Upper lobe of right lung (tissue), 1 donor: ENCODE data around the gene ANKS1B. TPM values are rescaled to one million over a fixed set of nuclear protein-coding genes. Genes with fewer than 3 reads are reported as not detected.

Experiments
- ATAC-seq: fragments of 200-7000 bp; cut with Tn5 transposase; one replicate; pipeline ENCODE4 v1.9.1; 2020; ENCODE audit warnings: mild to moderate bottlenecking, moderate library complexity
- DNase-seq: peaks from one replicate; pipeline ENCODE4 v3.0.0-alpha.2; 2020
- H3K27ac ChIP-seq: fragments of 200-600 bp; one replicate; pipeline ENCODE4 v1.8.0; 2022
- H3K27me3 ChIP-seq: fragments of 200-600 bp; one replicate; pipeline ENCODE4 v1.8.0; 2022; ENCODE audit warnings: mild to moderate bottlenecking
- H3K36me3 ChIP-seq: fragments of 200-600 bp; one replicate; pipeline ENCODE4 v1.8.0; 2022
- H3K4me1 ChIP-seq: fragments of 200-600 bp; one replicate; pipeline ENCODE4 v1.8.0; 2022
- H3K4me3 ChIP-seq: fragments of 200-600 bp; one replicate; pipeline ENCODE4 v1.8.0; 2022; ENCODE audit warnings: mild to moderate bottlenecking
- H3K9me3 ChIP-seq: fragments of 200-600 bp; one replicate; pipeline ENCODE4 v1.8.0; 2022
- CTCF ChIP-seq: fragments of 200-600 bp; IDR thresholded peaks from one replicate; pipeline ENCODE4 v1.8.0; 2022; ENCODE audit warnings: antibody characterized with exemption
- intact Hi-C: fragments of 100-400 bp; cut with DNase I; formaldehyde crosslinking; loops from one replicate; pipeline ENCODE4 v1.11.0; 2022
- total RNA-seq: library from RNA; stranded (reverse); fragmentation: NEBNext Ultra II Directional; extraction: Animal tissue kit (Norgen Biotek cat#: 25700); gene quantifications from one replicate; pipeline ENCODE4 v1.2.1, GENCODE V29; 2021
- donor health status: DM: no; HTN: yes; CAD: no; lungs with severe emphysema.

ANKS1B gene
- total RNA-seq, 1 donor from 2014 or later = 5.3 TPM

- Histone ChIP-seq H3K27me3 (no peaks in the 10 kb centered on the region), H3K36me3 (no peaks in the 10 kb centered on the region), H3K27ac (no peak overlapping the region), H3K4me3 (no peak overlapping the region), H3K9me3 (no peaks in the 10 kb centered on the region), H3K4me1 (no peaks in the 10 kb centered on the region)
- intact Hi-C loops = no loop called here
- TF ChIP-seq CTCF = no peak
- DNase-seq (no peak), ATAC-seq (no peak)
Observed at GRCh38 chr12:99389751-99390150, 595.0 kb downstream of the ANKS1B start.

DNA sequence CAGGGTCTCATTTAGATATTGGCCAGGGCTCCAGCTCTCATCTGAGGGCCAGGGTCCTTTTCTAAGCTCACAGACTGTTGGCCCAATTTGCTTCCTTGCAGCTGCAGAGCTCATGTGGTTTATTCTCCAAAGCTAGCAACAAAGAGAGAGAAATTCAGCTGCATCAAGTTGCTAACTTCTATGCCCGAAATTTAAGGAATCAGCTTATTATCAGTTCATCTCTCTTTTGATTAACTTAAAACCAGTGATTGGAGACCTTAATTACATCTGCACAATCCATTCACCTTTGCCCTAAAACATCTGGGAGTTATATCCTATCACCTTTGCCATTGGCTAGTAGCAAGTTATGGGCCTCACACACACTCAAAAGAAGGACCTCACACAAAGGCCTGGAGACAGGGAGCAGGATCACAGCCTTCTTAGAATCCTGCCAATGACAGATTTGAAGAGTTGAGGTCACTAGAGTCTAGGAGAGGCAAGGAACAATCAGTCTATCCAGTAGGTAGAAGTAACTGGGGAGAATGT, 596.0 kb downstream of the ANKS1B start:
- no peak for DNase-seq
- Histone ChIP-seq H3K4me3 (no peak overlapping the region), H3K27ac (no peak overlapping the region), H3K4me1 (no peaks in the 10 kb centered on the region), H3K9me3 (no peaks in the 10 kb centered on the region), H3K27me3 (no peaks in the 10 kb centered on the region), H3K36me3 (no peaks in the 10 kb centered on the region)
- intact Hi-C loops = no loop called here
- TF ChIP-seq CTCF = no peak
- ATAC-seq = no peak

DNA sequence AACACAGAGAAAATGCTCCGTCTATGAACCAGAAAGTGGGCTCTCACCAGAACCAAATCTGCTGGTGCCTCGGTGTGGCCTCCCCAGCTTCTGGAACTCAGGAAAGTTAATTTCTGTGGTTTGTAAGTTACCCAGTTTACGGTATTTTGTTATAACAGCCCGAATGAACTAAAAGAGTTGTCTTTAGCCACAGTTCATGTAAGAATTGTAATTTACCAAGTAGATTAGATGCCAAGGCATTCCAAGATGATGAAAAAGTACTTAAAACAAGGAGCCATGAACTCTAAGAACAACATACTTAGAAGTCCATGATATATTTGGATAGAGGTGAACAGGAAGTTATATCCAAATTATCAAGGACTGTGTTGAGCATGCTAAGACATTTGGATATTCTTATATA, 597.1 kb downstream of the ANKS1B start:
- H3K36me3 ChIP-seq = no peaks in the 10 kb centered on the region
- H3K27me3 ChIP-seq = no peaks in the 10 kb centered on the region
- H3K4me1 ChIP-seq = no peaks in the 10 kb centered on the region
- H3K27ac ChIP-seq = no peak overlapping the region
- intact Hi-C loops = no loop called here
- TF ChIP-seq CTCF = no peak
- DNase-seq (no peak), ATAC-seq (no peak)
- H3K4me3 ChIP-seq = no peak overlapping the region
- H3K9me3 ChIP-seq = no peaks in the 10 kb centered on the region

GRCh38 chr12:99386907-99387306, 597.8 kb downstream of the ANKS1B start:
- Histone ChIP-seq H3K4me1 (no peaks in the 10 kb centered on the region), H3K27ac (no peak overlapping the region), H3K9me3 (no peaks in the 10 kb centered on the region), H3K27me3 (no peaks in the 10 kb centered on the region), H3K4me3 (no peak overlapping the region), H3K36me3 (no peaks in the 10 kb centered on the region)
- intact Hi-C loops = no loop called here
- no peak for TF ChIP-seq CTCF
- DNase-seq = no peak
- ATAC-seq = no peak

- no peak for TF ChIP-seq CTCF
- H3K36me3 ChIP-seq = no peaks in the 10 kb centered on the region
- no peaks in the 10 kb centered on the region for H3K4me1 ChIP-seq
- intact Hi-C loops = no loop called here
- ATAC-seq (no peak), DNase-seq (no peak)
- H3K27me3 ChIP-seq = no peaks in the 10 kb centered on the region
- no peaks in the 10 kb centered on the region for H3K9me3 ChIP-seq
- no peak overlapping the region for H3K4me3 ChIP-seq
- H3K27ac ChIP-seq = no peak overlapping the region
Observed at GRCh38 chr12:99383258-99383657, 601.5 kb downstream of the ANKS1B start.

DNA sequence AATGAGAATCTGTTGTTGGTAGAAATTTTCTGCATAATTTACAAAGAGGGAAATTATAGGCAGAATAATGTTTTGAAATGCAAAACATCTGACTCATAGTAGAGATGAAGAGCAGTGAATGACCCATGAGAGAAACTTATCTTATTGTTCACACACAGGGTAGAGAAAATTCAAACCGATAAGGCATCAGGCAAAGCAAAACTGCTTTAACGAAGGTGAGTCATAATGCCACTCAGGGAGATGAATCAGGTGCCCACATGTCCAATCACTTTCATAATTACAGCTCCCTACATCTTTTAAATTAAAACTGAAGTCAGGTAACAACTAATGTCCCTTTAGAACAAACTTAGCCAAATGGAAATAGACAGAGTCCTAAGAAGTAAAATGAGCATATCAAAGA, 602.7 kb downstream of the ANKS1B start:
- DNase-seq (no peak), ATAC-seq (no peak)
- H3K36me3 ChIP-seq = no peaks in the 10 kb centered on the region
- intact Hi-C loops = no loop called here
- no peak overlapping the region for H3K4me3 ChIP-seq
- H3K9me3 ChIP-seq = no peaks in the 10 kb centered on the region
- TF ChIP-seq CTCF = no peak
- no peaks in the 10 kb centered on the region for H3K4me1 ChIP-seq
- no peaks in the 10 kb centered on the region for H3K27me3 ChIP-seq
- H3K27ac ChIP-seq = no peak overlapping the region
